Liver (tissue), 9 donors: Measurements from ENCODE around the gene SPRYD3. TPM values are rescaled to one million over a fixed set of nuclear protein-coding genes. Genes with fewer than 3 reads are reported as not detected.

Source experiments
- DNase-seq: peaks from one replicate; pipeline ENCODE4 v3.0.0-alpha.2; 2017; ENCODE audit warnings: low spot score
- H3K27ac ChIP-seq, 2 donors: one replicate each; pipeline ENCODE4 v1.7.0; 2013; ENCODE audit warnings: inconsistent platforms in 2 of 2, low read length in 2 of 2, control low read depth in 1 of 2, low read depth in 1 of 2, mild to moderate bottlenecking in 1 of 2
- H3K27me3 ChIP-seq, 4 donors: one replicate each; pipeline versions ENCODE4 v1.6.1 to v1.7.0; 2013; ENCODE audit warnings: low read length in 3 of 4, inconsistent platforms in 1 of 4, mild to moderate bottlenecking in 1 of 4, moderate library complexity in 1 of 4; ENCODE audit not compliant: control insufficient read depth in 4 of 4, insufficient read depth in 4 of 4
- H3K36me3 ChIP-seq, 4 donors: one replicate each; pipeline versions ENCODE4 v1.6.1 to v1.7.0; 2013; ENCODE audit warnings: low read length in 3 of 4, mild to moderate bottlenecking in 3 of 4, low read depth in 1 of 4, moderate library complexity in 1 of 4; ENCODE audit not compliant: control insufficient read depth in 4 of 4, insufficient read depth in 3 of 4
- H3K4me1 ChIP-seq, 4 donors: one replicate each; pipeline versions ENCODE4 v1.6.1 to v1.7.0; 2013; ENCODE audit warnings: low read length in 3 of 4, mild to moderate bottlenecking in 3 of 4, moderate library complexity in 1 of 4; ENCODE audit not compliant: control insufficient read depth in 4 of 4, insufficient read depth in 4 of 4
- H3K4me3 ChIP-seq, 3 donors: one replicate each; pipeline versions ENCODE4 v1.6.1 to v1.7.0; 2013; ENCODE audit warnings: low read length in 3 of 3, control low read depth in 1 of 3, low read depth in 1 of 3, mild to moderate bottlenecking in 1 of 3
- H3K9ac ChIP-seq, 2 donors: one replicate each; pipeline ENCODE4 v1.7.0; 2013; ENCODE audit warnings: low read length in 2 of 2, mild to moderate bottlenecking in 2 of 2, moderate library complexity in 2 of 2, control low read depth in 1 of 2, low read depth in 1 of 2
- H3K9me3 ChIP-seq, 4 donors: one replicate each; pipeline versions ENCODE4 v1.6.1 to v1.7.0; 2013; ENCODE audit warnings: low read length in 3 of 4; ENCODE audit not compliant: control insufficient read depth in 4 of 4
- EGR1 ChIP-seq, 2 donors: IDR thresholded peaks; 2 replicates each; pipeline ENCODE4 v1.6.1; 2016 to 2018; ENCODE audit warnings: antibody characterized with exemption in 2 of 2, low read depth in 2 of 2
- FOXA1 ChIP-seq: IDR thresholded peaks from 2 replicates; pipeline ENCODE4 v1.6.1; 2016; ENCODE audit warnings: antibody characterized with exemption
- FOXA2 ChIP-seq: IDR thresholded peaks from 2 replicates; pipeline ENCODE4 v1.6.1; 2016; ENCODE audit warnings: antibody characterized with exemption
- HNF4G ChIP-seq: IDR thresholded peaks from 2 replicates; pipeline ENCODE4 v1.6.1; 2016; ENCODE audit warnings: antibody characterized with exemption
- JUND ChIP-seq, 2 donors: IDR thresholded peaks; 2 replicates each; pipeline ENCODE4 v1.6.1; 2016; ENCODE audit warnings: antibody characterized with exemption in 2 of 2
- MAX ChIP-seq: IDR thresholded peaks from 2 replicates; pipeline ENCODE4 v1.6.1; 2016; ENCODE audit warnings: antibody characterized with exemption
- NR2F2 ChIP-seq: IDR thresholded peaks from 2 replicates; pipeline ENCODE4 v1.6.1; 2016; ENCODE audit warnings: antibody characterized with exemption
- RAD21 ChIP-seq, 2 donors: IDR thresholded peaks; 2 replicates each; pipeline ENCODE4 v1.6.1; 2016; ENCODE audit warnings: antibody characterized with exemption in 2 of 2, mild to moderate bottlenecking in 2 of 2
- REST ChIP-seq: IDR thresholded peaks from 2 replicates; pipeline ENCODE4 v1.6.1; 2016; ENCODE audit warnings: antibody characterized with exemption, mild to moderate bottlenecking
- RXRA ChIP-seq, 2 donors: IDR thresholded peaks; 2 replicates each; pipeline ENCODE4 v1.6.1; 2017 to 2018; ENCODE audit warnings: antibody characterized with exemption in 2 of 2, mild to moderate bottlenecking in 1 of 2
- SP1 ChIP-seq: IDR thresholded peaks from 2 replicates; pipeline ENCODE4 v1.6.1; 2018; ENCODE audit warnings: antibody characterized with exemption, mild to moderate bottlenecking
- TAF1 ChIP-seq: conservative IDR thresholded peaks from 2 replicates; pipeline ENCODE4 v1.6.1; 2016; ENCODE audit warnings: antibody characterized with exemption, mild to moderate bottlenecking
- YY1 ChIP-seq: IDR thresholded peaks from 2 replicates; pipeline ENCODE4 v1.6.1; 2016; ENCODE audit warnings: antibody characterized with exemption, mild to moderate bottlenecking
- WGBS: extraction: QIAGEN DNeasy Blood & Tissue Kit; methylation state at CpG from one replicate; pipeline ENCODE4 v1.1.7; 2013; 5-methylcytosine and 5-hydroxymethylcytosine counted together
- polyA plus RNA-seq, 2 donors: library from polyadenylated mRNA; stranded (reverse) in 1 of 2; unstranded in 1 of 2; fragments of 200-250 nt in 1 of 2; fragments of >200 nt in 1 of 2; fragmentation: Nextera tagmentation in 1 of 2; extraction: Ambion mirVana in 1 of 2; gene quantifications; one replicate each; pipeline versions ENCODE4 v1.2.1 to v1.2.3, GENCODE V29; 2013 to 2015
- total RNA-seq, 2 donors: library from RNA; depleted of rRNA; stranded (reverse); fragments of >200 nt; gene quantifications; one replicate each; pipeline ENCODE4 v1.2.3, GENCODE V29; 2014
- TF ChIP-seq, protein P1 (sequence below): fragments of 150-350 bp; IDR thresholded peaks from 2 replicates; pipeline ENCODE4 v1.5.1; 2017; ENCODE audit warnings: improper control_type of control experiment, low read depth, low read length; ENCODE audit not compliant: missing input control
- TF ChIP-seq, protein P2 (sequence below): IDR thresholded peaks from 2 replicates; pipeline ENCODE4 v1.6.1; 2016; ENCODE audit warnings: antibody characterized with exemption
- TF ChIP-seq, protein P3 (sequence below): IDR thresholded peaks from 2 replicates; pipeline ENCODE4 v1.6.1; 2016; ENCODE audit warnings: antibody characterized with exemption
- donor health status: healthy.
- donor health status: healthy.
- donor health status: healthy.
- donor health status: healthy.
- donor health status: healthy.

SPRYD3 gene
- total and polyA plus RNA-seq, 4 donors, result 6.0 to 20.3 (median 13.3) TPM

DNA sequence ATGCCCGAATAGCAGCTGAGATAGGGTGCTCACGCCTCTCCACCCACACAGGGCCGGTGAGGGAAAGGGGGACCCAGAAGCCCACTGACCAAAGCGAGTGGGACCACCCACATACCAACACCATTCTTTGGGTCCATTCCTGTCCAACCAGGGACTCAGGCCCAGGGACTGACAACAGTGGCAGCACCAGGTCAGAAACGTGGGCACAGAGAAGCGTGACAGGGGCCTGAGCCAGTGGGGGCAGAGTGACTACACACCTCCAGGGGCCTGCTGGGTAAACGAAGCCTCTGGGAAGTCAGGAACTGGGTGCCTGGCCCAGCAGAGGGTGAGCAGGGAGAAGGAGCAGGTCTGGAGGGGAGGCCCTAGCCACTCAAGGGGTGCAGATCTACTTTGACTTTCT lies 13.7 kb downstream of the SPRYD3 start (continued):
- TF ChIP-seq REST (no peak), EGR1 (IDR thresholded peaks at IDR 0.05; ENCODE audit: low read depth in 2 of 2) (no peak), FOXA2 (no peak), MAX (no peak), TAF1 (no peak), NR2F2 (no peak)
- TF ChIP-seq, protein P1, sequence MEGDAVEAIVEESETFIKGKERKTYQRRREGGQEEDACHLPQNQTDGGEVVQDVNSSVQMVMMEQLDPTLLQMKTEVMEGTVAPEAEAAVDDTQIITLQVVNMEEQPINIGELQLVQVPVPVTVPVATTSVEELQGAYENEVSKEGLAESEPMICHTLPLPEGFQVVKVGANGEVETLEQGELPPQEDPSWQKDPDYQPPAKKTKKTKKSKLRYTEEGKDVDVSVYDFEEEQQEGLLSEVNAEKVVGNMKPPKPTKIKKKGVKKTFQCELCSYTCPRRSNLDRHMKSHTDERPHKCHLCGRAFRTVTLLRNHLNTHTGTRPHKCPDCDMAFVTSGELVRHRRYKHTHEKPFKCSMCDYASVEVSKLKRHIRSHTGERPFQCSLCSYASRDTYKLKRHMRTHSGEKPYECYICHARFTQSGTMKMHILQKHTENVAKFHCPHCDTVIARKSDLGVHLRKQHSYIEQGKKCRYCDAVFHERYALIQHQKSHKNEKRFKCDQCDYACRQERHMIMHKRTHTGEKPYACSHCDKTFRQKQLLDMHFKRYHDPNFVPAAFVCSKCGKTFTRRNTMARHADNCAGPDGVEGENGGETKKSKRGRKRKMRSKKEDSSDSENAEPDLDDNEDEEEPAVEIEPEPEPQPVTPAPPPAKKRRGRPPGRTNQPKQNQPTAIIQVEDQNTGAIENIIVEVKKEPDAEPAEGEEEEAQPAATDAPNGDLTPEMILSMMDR, result no peak

DNA sequence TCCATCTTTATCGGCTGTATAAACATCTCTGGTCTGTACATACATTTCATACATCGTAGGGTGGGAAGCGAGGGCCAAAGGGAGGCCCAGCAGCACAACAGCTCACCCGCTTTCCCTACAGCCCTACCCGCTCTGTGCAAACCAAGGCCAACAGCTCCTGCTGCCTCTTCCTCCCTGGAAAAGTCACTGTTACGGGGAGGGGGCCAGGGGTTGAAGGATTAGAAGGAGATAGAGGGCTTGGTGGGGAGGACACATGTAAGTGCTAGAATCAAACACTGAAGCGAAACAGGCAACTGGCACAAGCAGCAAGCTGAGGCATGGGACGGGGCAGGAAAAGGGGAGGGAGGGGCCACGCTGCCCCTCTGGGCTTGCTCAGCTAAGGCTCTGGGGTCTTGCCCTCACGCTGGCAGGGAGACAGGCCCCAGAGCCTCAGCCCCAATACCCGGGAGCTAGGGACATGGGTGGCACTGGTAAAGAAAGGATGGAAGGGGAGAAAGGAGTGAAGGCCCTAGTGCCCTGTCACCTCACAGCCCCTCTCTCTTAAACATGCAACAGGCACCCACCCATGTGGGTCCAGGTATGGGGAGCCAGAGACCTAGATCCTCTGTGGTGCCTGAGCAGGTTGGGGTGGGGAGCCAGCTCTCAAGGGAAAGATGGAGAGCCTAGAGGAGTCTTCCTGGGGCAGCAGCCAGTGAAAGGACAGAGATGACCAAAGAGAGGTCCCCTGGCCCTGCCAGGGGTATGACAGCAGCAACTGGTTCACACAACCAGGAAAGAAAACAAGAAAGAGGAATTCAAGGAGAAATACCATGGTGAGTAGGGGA lies 14.4 kb downstream of the SPRYD3 start:
- peak; percentile 28 for DNase-seq
- Histone ChIP-seq H3K27me3 (no peaks in the 10 kb centered on the region), H3K9ac (no peak overlapping the region), H3K9me3 (no peaks in the 10 kb centered on the region), H3K36me3 (peaks cover 3 to 26% (median 13%) of the 10 kb centered on the region in 4 donors), H3K4me1 (peaks cover 14 to 36% (median 28%) of the 10 kb centered on the region in 4 donors), H3K4me3 (no peak overlapping the region), H3K27ac (peak overlapping the region; percentile 15 to 44)
- TF ChIP-seq FOXA1, result no peak
- TF ChIP-seq FOXA2, result no peak
- no peak for TF ChIP-seq EGR1 (IDR thresholded peaks at IDR 0.05; ENCODE audit: low read depth in 2 of 2)
- TF ChIP-seq, protein P2, sequence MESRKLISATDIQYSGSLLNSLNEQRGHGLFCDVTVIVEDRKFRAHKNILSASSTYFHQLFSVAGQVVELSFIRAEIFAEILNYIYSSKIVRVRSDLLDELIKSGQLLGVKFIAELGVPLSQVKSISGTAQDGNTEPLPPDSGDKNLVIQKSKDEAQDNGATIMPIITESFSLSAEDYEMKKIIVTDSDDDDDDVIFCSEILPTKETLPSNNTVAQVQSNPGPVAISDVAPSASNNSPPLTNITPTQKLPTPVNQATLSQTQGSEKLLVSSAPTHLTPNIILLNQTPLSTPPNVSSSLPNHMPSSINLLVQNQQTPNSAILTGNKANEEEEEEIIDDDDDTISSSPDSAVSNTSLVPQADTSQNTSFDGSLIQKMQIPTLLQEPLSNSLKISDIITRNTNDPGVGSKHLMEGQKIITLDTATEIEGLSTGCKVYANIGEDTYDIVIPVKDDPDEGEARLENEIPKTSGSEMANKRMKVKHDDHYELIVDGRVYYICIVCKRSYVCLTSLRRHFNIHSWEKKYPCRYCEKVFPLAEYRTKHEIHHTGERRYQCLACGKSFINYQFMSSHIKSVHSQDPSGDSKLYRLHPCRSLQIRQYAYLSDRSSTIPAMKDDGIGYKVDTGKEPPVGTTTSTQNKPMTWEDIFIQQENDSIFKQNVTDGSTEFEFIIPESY, result no peak
- no peak for TF ChIP-seq RXRA (IDR thresholded peaks at IDR 0.05)
- TF ChIP-seq, protein P3, sequence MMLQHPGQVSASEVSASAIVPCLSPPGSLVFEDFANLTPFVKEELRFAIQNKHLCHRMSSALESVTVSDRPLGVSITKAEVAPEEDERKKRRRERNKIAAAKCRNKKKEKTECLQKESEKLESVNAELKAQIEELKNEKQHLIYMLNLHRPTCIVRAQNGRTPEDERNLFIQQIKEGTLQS, result no peak
- no peak for TF ChIP-seq SP1
- no peak for TF ChIP-seq MAX
- TF ChIP-seq HNF4G, result no peak
- no peak for TF ChIP-seq JUND (IDR thresholded peaks at IDR 0.05)
- TF ChIP-seq RAD21 (IDR thresholded peaks at IDR 0.05), result no peak
- TF ChIP-seq YY1, result no peak
- no peak for TF ChIP-seq TAF1
- 82% methylated on average over 11 of the region's 11 CpGs for WGBS
